Activated T-helper 2 cell treated with anti-CD3 and anti-CD28 coated beads, Interferon-gamma antibody, Interleukin-2, Interleukin-4, amounts not matched to agents 10 μg/mL and 5 μg/mL and 100 μg/mL, durations not matched to agents 14 hours and 24 hours and 36 hours (primary cell): ENCODE measurements around the gene IKZF2. TPM values are rescaled to one million over a fixed set of nuclear protein-coding genes. Genes with fewer than 3 reads are reported as not detected.

Experiments used
- DNase-seq: peaks from one replicate; pipeline ENCODE4 v3.0.0; 2021; ENCODE audit warnings: low spot score
- H3K27ac Mint-ChIP-seq: one replicate; pipeline ENCODE4 v1.8.0; 2021; ENCODE audit warnings: mixed read lengths
- H3K27me3 Mint-ChIP-seq: one replicate; pipeline ENCODE4 v1.8.0; 2021; ENCODE audit warnings: low read depth, mixed read lengths
- H3K36me3 Mint-ChIP-seq: one replicate; pipeline ENCODE4 v1.8.0; 2021; ENCODE audit warnings: low read depth, mixed read lengths
- H3K4me1 Mint-ChIP-seq: one replicate; pipeline ENCODE4 v1.8.0; 2021; ENCODE audit warnings: low read depth, mixed read lengths
- H3K4me3 Mint-ChIP-seq: one replicate; pipeline ENCODE4 v1.8.0; 2021; ENCODE audit warnings: low read depth, mild to moderate bottlenecking, moderate library complexity, mixed read lengths
- H3K9me3 Mint-ChIP-seq: one replicate; pipeline ENCODE4 v1.8.0; 2021; ENCODE audit warnings: mixed read lengths
- intact Hi-C: fragments of 100-400 bp; cut with micrococcal nuclease; formaldehyde crosslinking; loops from one replicate; pipeline ENCODE4 v1.15.1; 2023
- total RNA-seq: library from RNA; stranded (reverse); gene quantifications from 2 replicates; pipeline ENCODE4 v1.2.3, GENCODE V29; 2022

Gene IKZF2
- 13.4 and 17.2 TPM in 2 replicates for total RNA-seq

DNA sequence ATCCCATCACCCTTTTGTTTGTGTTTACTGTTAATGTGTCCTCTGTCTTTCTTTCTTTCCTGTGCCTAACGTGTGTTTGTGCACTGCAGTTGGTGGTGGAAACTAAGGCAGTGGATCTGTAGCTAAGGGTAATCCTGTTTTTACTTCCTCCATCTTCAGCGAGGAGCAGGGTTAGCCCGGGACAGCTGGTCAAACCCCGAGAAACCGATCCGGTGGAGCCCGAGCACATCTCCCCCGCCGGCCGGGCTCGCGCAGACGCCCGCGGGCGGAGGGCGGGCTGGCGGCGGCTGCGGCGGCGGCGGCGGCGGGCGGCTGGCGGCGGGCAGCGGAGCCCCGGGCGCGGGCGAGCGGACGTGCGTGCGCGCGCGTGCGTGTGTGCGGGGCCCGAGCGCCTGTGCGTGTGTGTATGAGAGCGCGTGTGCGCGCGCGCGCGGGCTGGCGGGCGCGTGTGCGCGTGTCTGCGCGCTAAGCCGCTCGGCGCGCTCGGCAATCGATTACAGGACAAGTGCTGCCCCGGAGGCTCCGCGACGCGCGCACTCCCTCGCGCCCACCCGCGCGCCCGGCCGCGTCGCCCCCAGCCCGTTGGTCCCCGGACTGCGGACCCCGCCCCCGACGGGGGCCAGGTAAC lies at the start of gene IKZF2:
IKZF2 (minus strand) TSS at position 176 of the 628 bp plus-strand sequence. CDS start 2,983 bp downstream, outside the sequence.
- peak; percentile 64 for DNase-seq
- Mint-ChIP-seq H3K36me3 (no peaks in the 10 kb centered on the region), H3K4me3 (peak within 1 kb of the TSS; percentile 86), H3K27me3 (peaks cover 60% of the 10 kb centered on the region), H3K9me3 (no peaks in the 10 kb centered on the region), H3K27ac (peak within 1 kb of the TSS; percentile 84), H3K4me1 (peaks cover 37% of the 10 kb centered on the region)
- intact Hi-C loops, result loop anchor here (1.0 to 5.0 kb wide), 6 partner anchors 32 to 241 kb away; partner anchors contain the start of gene SPAG16

DNA sequence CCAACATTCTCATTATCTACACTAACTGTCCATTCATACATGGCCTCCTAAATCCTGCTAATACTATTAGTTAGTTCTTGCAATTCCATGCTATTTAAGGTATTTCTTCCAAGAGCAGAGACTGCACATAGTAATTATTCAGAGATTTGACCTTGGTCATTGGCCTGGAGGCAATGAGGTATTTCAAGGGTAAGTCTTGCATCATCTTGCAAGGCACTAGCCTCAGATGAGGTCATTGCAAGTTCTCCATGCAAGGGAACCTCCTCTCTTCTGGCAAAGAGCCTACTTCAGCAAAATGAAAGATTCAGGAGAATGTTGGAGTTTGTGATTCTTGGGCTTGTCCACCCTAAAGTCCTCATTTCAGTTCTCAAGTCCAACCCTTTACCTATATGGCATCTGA lies 48.5 kb upstream of the IKZF2 start:
- intact Hi-C loops, result no loop called here
- H3K4me3 Mint-ChIP-seq, result no peak overlapping the region
- DNase-seq, result no peak
- H3K27me3 Mint-ChIP-seq, result peaks cover 2% of the 10 kb centered on the region
- no peak overlapping the region for H3K27ac Mint-ChIP-seq
- no peaks in the 10 kb centered on the region for H3K4me1 Mint-ChIP-seq
- peaks cover 3% of the 10 kb centered on the region for H3K9me3 Mint-ChIP-seq
- H3K36me3 Mint-ChIP-seq, result no peaks in the 10 kb centered on the region

DNA sequence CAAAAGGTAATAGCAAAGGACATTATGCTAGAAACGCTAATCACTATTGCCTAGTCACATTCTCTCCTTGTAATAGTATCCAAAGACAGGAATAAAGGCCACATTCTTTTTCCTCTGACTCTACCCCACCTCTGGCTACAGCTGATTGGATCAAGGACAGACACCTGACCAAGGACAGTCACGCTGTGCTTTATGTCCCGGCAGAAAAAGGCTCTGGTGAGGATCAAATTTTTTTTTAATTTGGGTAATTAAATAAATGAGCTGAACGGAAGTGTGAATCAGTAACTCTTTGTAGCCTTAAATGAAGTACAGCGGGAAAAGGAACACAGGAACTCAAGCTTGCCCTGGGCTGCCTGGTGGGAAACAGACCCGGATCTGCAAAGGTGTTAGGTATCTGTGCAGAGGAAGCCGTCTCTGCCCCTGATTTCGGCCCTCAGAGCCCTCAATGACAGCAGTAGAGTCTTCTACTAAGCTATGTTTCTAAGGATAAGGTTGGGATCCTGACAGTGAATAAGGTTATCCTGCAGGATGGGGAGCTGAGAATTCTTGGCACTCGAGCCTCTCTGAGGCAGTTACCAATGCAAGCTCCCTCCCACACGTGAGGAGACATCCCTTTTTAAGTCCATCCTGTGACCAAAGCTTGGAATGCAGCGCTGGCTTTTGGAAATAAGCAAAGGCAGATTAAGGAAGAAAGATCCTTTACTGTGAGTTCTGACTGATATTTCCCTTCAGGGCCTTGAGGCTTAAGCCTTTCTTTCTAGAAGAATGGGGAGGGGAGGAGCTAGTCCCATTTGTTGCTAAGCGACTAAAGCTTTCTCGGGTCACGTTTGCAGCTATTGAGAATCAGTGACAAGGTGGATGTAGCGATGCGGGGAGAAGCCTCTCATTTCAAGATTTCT lies 37.8 kb upstream of the IKZF2 start:
- no peak overlapping the region for H3K4me3 Mint-ChIP-seq
- H3K27ac Mint-ChIP-seq, result no peak overlapping the region
- intact Hi-C loops, result no loop called here
- H3K36me3 Mint-ChIP-seq, result no peaks in the 10 kb centered on the region
- H3K9me3 Mint-ChIP-seq, result no peaks in the 10 kb centered on the region
- H3K4me1 Mint-ChIP-seq, result no peaks in the 10 kb centered on the region
- DNase-seq, result no peak
- peaks cover 3% of the 10 kb centered on the region for H3K27me3 Mint-ChIP-seq

DNA sequence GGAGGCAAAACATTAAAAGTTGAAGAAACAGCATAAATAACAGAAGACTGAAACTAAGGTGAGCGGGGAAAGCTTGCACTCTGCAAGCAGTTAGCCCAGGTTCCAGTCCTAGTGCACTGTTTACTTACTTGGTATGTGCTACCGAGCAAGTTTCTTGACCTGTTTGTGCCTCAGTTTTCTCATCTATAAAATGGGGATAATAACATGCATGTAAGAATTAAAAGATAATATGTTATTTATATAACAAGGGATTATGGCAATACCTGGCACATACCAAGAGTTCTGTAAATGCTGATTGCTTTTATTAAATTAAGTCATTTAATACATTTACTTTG lies 37.1 kb upstream of the IKZF2 start:
- Mint-ChIP-seq H3K27ac (no peak overlapping the region), H3K9me3 (no peaks in the 10 kb centered on the region), H3K4me1 (no peaks in the 10 kb centered on the region), H3K27me3 (peaks cover 10% of the 10 kb centered on the region), H3K4me3 (no peak overlapping the region), H3K36me3 (no peaks in the 10 kb centered on the region)
- DNase-seq, result no peak
- intact Hi-C loops, result no loop called here

DNA sequence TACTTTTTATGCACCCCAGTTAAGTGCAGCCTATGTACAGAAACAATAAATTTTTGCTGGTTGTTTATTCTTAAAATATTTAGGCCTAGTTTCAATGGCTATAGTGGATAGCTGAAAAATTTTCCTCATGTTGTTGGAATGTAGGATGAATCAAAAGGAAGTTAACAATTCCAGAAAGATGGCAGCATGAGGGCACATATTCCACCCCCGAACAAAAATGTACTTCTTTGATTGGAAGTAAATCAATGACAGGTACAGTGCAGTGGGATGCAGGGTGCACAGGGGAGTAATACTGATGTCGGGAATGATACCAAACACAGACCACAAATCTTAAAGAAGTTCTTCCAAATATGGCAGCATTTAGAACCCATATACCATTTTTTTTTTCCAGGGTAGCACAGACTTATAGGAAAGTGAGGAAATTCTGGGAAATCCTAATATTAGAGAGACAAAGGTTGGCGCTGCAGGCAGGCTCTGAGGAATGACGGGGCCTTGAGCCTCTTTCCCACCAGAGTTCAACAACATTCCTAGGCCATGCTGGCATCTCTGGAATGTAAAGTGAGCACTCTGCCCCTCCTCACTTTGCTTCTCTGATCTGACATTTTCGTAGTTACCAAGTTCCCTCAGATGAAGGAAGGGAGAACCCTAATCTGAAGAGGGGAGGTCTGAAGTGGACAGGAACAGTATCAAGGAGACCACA lies 36.6 kb upstream of the IKZF2 start:
- intact Hi-C loops, result no loop called here
- Mint-ChIP-seq H3K27me3 (peaks cover 11% of the 10 kb centered on the region), H3K4me1 (no peaks in the 10 kb centered on the region), H3K4me3 (no peak overlapping the region), H3K27ac (no peak overlapping the region), H3K36me3 (no peaks in the 10 kb centered on the region), H3K9me3 (no peaks in the 10 kb centered on the region)
- no peak for DNase-seq

DNA sequence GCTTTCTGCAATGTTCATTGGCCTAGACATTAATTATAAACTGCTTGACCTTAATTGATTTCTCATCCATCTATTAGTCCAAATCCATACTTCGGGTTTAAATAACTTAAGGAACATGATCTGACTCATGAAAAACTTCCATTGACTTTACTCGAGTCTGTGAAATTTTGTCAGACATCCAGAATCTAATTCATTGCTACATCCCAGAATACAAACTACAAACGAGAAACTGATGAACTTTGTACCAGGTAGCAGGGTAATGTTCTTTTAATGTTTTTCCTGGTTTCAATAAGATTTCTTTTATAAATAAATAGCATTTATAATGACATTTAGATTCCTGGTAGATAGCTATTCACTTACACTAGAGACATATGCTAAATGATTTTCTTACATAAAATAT lies 36.0 kb upstream of the IKZF2 start:
- Mint-ChIP-seq H3K9me3 (no peaks in the 10 kb centered on the region), H3K27ac (no peak overlapping the region), H3K36me3 (no peaks in the 10 kb centered on the region), H3K4me1 (no peaks in the 10 kb centered on the region), H3K27me3 (peaks cover 11% of the 10 kb centered on the region), H3K4me3 (no peak overlapping the region)
- intact Hi-C loops, result no loop called here
- DNase-seq, result no peak

DNA sequence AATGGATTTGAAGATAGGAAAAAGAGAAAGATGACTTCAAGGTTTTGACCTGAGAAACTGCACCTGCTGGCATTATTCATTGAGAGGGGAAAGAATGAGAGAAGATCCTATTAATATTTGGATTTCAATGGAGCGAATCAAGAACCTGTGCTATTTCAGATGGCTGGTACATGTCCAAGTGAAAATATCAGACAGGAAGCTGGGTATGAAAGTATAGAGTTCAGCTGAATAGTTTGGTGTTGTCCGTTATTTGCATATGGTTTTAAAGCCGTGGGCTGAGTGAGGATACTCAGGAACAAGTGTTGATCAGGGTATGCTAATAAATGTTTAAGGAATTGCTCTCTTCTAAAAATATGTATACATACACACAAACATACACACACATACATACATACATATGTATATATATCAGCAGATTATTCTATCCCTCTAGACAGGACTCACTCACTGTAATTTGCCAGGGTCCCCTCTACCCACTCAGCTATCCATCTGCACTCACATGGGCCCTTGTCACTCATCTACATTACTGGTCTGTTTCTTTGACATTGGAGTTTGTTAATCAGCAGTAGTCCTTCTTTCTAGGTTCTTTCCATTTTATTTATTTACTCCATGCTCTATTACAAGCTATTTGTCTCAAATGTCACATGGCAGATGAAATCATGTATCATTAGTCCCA lies 33.9 kb upstream of the IKZF2 start:
- peaks cover 11% of the 10 kb centered on the region for H3K27me3 Mint-ChIP-seq
- H3K27ac Mint-ChIP-seq, result no peak overlapping the region
- intact Hi-C loops, result no loop called here
- no peaks in the 10 kb centered on the region for H3K36me3 Mint-ChIP-seq
- no peak overlapping the region for H3K4me3 Mint-ChIP-seq
- no peaks in the 10 kb centered on the region for H3K9me3 Mint-ChIP-seq
- DNase-seq, result no peak
- no peaks in the 10 kb centered on the region for H3K4me1 Mint-ChIP-seq

DNA sequence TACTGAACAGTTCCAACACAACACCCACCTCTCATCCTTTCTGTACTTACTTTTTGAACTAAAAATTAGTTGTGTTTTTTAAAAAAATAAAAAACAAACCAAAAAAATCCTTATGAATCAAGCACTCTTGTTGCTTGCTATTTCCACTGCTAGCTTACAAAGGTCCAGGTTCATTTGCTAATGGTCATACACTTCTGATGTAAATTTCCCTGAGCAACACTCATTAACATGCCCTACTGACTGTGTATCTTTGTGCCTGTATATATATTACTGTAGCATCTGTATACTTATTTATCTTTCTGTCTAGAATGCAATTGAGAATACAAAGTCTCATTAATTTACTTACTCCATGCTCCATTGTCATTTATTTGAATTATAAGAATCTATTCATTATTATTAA lies 30.3 kb upstream of the IKZF2 start:
- H3K27me3 Mint-ChIP-seq, result peaks cover 20% of the 10 kb centered on the region
- no peaks in the 10 kb centered on the region for H3K9me3 Mint-ChIP-seq
- H3K27ac Mint-ChIP-seq, result no peak overlapping the region
- intact Hi-C loops, result no loop called here
- no peak for DNase-seq
- H3K36me3 Mint-ChIP-seq, result no peaks in the 10 kb centered on the region
- no peak overlapping the region for H3K4me3 Mint-ChIP-seq
- peaks cover 1% of the 10 kb centered on the region for H3K4me1 Mint-ChIP-seq

DNA sequence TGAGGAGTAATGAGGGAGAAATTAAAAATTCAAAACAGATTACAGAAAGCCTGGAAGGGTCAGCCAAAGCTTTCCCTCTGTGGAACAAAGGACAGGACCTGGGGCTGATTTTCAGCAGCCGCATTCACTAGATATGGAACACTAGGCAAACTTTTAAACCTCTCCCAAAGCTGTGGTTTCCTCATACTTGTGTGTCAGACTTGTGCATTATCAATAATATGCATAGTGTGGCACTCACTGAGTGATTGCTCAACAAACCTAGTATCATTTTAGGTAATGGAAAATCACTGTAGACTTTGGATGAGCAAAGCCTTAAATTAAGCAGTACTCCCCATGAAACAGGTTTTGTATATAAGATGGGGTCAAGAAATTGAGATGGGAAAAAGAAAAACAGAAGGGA lies 26.3 kb upstream of the IKZF2 start:
- H3K36me3 Mint-ChIP-seq, result no peaks in the 10 kb centered on the region
- intact Hi-C loops, result no loop called here
- H3K4me3 Mint-ChIP-seq, result no peak overlapping the region

DNA sequence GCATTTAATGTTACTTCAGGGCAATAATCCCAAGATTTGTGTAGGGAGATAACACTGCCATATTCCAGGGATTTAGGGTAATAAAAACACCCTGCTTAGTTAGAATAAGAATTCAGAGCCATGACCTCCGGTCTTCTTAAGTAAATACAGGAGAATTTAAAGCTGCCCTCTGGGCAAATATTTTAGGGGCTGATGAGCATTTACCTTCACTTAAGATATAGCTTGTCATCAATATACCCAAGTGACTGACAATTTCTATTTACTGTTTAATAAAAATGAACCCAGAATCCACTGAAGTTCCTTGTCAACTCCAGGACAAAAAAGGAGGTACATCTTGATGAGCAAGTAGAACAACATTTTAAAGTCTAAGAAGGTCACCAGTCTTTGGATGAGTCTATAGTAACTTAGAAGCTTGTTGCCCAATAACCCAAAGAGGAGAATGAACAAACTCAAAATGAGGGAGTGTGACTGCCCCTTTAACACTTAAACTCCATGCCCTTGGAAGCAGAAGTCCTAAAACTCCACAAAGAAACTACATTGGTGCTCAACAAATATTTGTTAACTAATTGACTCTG lies 24.3 kb upstream of the IKZF2 start:
- no peaks in the 10 kb centered on the region for H3K36me3 Mint-ChIP-seq

More for the DNA sequence above, 26.3 kb upstream of the IKZF2 start:
- Mint-ChIP-seq H3K4me1 (peaks cover 1% of the 10 kb centered on the region), H3K27me3 (peaks cover 9% of the 10 kb centered on the region), H3K27ac (no peak overlapping the region), H3K9me3 (no peaks in the 10 kb centered on the region)
- DNase-seq, result no peak

DNA sequence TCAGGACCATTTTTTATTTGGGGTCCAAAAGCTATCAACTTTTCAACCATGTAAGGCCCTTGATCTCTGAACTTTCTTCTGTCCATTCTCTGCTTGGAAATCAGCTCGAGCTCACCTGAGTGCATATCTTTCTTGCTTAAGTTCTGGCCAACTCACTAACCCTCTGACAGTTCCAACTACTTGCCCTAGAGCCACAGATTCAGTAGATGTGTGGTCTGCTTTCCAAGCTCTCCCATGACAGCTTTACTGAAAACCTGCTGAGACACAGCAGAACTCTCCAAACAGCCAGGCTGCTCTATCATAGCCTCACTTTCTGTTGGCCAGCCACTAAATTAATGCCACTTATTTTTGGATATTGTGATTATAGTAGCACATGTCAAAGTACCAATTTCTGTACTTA lies 21.2 kb upstream of the IKZF2 start:
- Mint-ChIP-seq H3K27ac (no peak overlapping the region), H3K4me1 (no peaks in the 10 kb centered on the region), H3K36me3 (no peaks in the 10 kb centered on the region), H3K9me3 (no peaks in the 10 kb centered on the region), H3K4me3 (no peak overlapping the region), H3K27me3 (peaks cover 4% of the 10 kb centered on the region)
- intact Hi-C loops, result no loop called here
- DNase-seq, result no peak

More for the DNA sequence above, 24.3 kb upstream of the IKZF2 start:
- no peak overlapping the region for H3K4me3 Mint-ChIP-seq
- H3K27ac Mint-ChIP-seq, result no peak overlapping the region
- H3K4me1 Mint-ChIP-seq, result peaks cover 1% of the 10 kb centered on the region
- no peak for DNase-seq
- intact Hi-C loops, result no loop called here
- no peaks in the 10 kb centered on the region for H3K9me3 Mint-ChIP-seq
- H3K27me3 Mint-ChIP-seq, result peaks cover 9% of the 10 kb centered on the region

DNA sequence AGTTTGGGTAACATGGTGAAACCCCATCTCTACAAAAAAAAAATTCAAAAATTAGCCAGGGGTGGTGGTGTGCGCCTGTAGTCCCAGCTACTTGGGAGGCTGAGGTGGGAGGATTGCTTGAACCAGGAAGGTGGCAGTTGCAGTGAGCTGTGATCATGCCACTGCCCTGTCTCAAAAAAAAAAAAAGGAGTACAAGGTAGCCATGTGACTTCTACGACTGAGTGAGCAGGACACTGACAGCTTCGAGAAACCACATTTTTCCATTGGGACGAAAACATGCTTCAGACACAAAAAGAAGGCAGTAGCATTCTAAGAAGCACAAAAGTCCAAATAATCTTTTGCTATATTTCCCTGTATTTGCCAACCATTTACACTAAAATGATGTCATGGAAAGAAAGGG lies 19.7 kb upstream of the IKZF2 start:
- peaks cover 2% of the 10 kb centered on the region for H3K27me3 Mint-ChIP-seq
- H3K4me3 Mint-ChIP-seq, result no peak overlapping the region
- no peak for DNase-seq
- intact Hi-C loops, result no loop called here
- no peaks in the 10 kb centered on the region for H3K9me3 Mint-ChIP-seq
- no peak overlapping the region for H3K27ac Mint-ChIP-seq
- H3K4me1 Mint-ChIP-seq, result no peaks in the 10 kb centered on the region
- H3K36me3 Mint-ChIP-seq, result no peaks in the 10 kb centered on the region
